HL-60 (cell line): Measurements from ENCODE around the gene EYS.

Experiments used
- CTCF ChIP-seq: IDR thresholded peaks from one replicate; pipeline ENCODE4 v1.5.1; 2011; ENCODE audit warnings: low read length, control low read depth, inconsistent platforms; ENCODE audit not compliant: insufficient read depth
- POLR2AphosphoS5 ChIP-seq: IDR thresholded peaks from 2 replicates; pipeline ENCODE4 v1.6.1; 2012; ENCODE audit warnings: low read depth
- SPI1 ChIP-seq: IDR thresholded peaks from 2 replicates; pipeline ENCODE4 v1.6.1; 2012; ENCODE audit warnings: low read depth, mild to moderate bottlenecking, borderline replicate concordance

- TF ChIP-seq CTCF (no peak), SPI1 (no peak), POLR2AphosphoS5 (no peak)
Observed at GRCh38 chr6:63807056-63807455, 1900.0 kb downstream of the EYS start.
